ENCODE data around the gene AHDC1.

DNA sequence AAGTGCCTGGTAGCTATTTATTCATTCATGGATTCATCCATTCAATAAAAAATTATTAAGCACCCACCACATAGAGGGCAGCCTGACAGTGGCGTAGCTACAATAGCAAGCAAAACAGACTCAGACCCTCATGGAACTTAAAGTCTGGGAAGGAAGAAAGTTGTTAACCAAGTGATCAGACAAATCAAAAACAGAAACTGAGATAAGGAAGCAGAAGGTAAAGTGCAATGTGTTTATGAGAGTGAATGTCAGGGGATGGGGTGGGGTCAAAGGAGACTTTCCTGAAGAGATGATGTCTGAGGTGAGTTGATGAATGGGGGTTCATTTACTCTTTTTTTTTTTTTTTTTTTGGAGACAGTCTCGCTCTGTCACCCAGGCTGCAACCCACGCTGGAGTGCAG is 111.1 kb downstream of the AHDC1 start:
- TF ChIP-seq EZH2 (IDR thresholded peaks at IDR 0.05; ENCODE audit: low read length), result no peak
- TF ChIP-seq, protein P1, sequence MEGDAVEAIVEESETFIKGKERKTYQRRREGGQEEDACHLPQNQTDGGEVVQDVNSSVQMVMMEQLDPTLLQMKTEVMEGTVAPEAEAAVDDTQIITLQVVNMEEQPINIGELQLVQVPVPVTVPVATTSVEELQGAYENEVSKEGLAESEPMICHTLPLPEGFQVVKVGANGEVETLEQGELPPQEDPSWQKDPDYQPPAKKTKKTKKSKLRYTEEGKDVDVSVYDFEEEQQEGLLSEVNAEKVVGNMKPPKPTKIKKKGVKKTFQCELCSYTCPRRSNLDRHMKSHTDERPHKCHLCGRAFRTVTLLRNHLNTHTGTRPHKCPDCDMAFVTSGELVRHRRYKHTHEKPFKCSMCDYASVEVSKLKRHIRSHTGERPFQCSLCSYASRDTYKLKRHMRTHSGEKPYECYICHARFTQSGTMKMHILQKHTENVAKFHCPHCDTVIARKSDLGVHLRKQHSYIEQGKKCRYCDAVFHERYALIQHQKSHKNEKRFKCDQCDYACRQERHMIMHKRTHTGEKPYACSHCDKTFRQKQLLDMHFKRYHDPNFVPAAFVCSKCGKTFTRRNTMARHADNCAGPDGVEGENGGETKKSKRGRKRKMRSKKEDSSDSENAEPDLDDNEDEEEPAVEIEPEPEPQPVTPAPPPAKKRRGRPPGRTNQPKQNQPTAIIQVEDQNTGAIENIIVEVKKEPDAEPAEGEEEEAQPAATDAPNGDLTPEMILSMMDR (optimal IDR thresholded peaks at IDR 0.05 in 1 of 3, IDR thresholded peaks at IDR 0.05 in 1 of 3, conservative IDR thresholded peaks at IDR 0.05 in 1 of 3; ENCODE audit: extremely low read depth in 1 of 3, insufficient read depth in 2 of 3, low read length in 3 of 3), result no peak
